CD4-positive, alpha-beta T cell (primary cell): ENCODE data around the gene RAB7B. TPM values are rescaled to one million over a fixed set of nuclear protein-coding genes. Genes with fewer than 3 reads are reported as not detected.

Experiments
- ATAC-seq: fragments of 200-7000 bp; cut with Tn5 transposase; one replicate; pipeline ENCODE4 v1.10.0; 2022; ENCODE audit warnings: mild to moderate bottlenecking; ENCODE audit not compliant: poor library complexity
- CTCF ChIA-PET: fragments of 350-600 bp; sonication (Branson Sonifier 250); formaldehyde crosslinking; loops from one replicate; lab custom pipeline; 2021; ENCODE audit warnings: antibody characterized with exemption, inconsistent platforms; lab: Charles Lee
- POLR2A ChIA-PET: fragments of 350-600 bp; sonication (Branson Sonifier 250); formaldehyde crosslinking; loops from one replicate; lab custom pipeline; 2021; ENCODE audit warnings: antibody characterized with exemption, inconsistent platforms; lab: Charles Lee
- DNase-seq, 14 experiments: peaks; one replicate each; pipeline ENCODE4 v3.0.0-alpha.2; 2013 to 2020; ENCODE audit warnings: mixed read lengths in 2 of 14
- H3K27ac ChIP-seq, 2 donors: one replicate each; pipeline versions ENCODE4 v1.5.1 to v1.7.0; 2013; ENCODE audit warnings: low read length in 2 of 2, low read depth in 1 of 2, mild to moderate bottlenecking in 1 of 2
- H3K27me3 ChIP-seq, 2 experiments: 1 replicate in 1 of 2; 2 replicates in 1 of 2; pipeline versions ENCODE4 v1.6.1 to v1.7.0; 2013; ENCODE audit warnings: low read length in 2 of 2, control low read depth in 1 of 2, mild to moderate bottlenecking in 1 of 2, moderate library complexity in 1 of 2; ENCODE audit not compliant: insufficient read depth in 2 of 2, control insufficient read depth in 1 of 2
- H3K36me3 ChIP-seq: one replicate; pipeline ENCODE4 v1.6.1; 2013; ENCODE audit warnings: low read length, control low read depth; ENCODE audit not compliant: insufficient read depth
- H3K4me1 ChIP-seq: one replicate; pipeline ENCODE4 v1.6.1; 2013; ENCODE audit warnings: low read length, control low read depth; ENCODE audit not compliant: insufficient read depth
- H3K4me3 ChIP-seq: one replicate; pipeline ENCODE4 v1.5.1; 2013; ENCODE audit warnings: mild to moderate bottlenecking, low read length, moderate library complexity
- H3K9me3 ChIP-seq, 2 experiments: 1 replicate in 1 of 2; 2 replicates in 1 of 2; pipeline versions ENCODE4 v1.6.1 to v1.7.0; 2013; ENCODE audit warnings: low read length in 2 of 2, mild to moderate bottlenecking in 2 of 2, control low read depth in 1 of 2, moderate library complexity in 1 of 2; ENCODE audit not compliant: control insufficient read depth in 1 of 2, insufficient read depth in 1 of 2
- H3K27ac Mint-ChIP-seq: one replicate; pipeline ENCODE4 v1.8.0; 2020; ENCODE audit warnings: mixed read lengths
- H3K27me3 Mint-ChIP-seq: one replicate; pipeline ENCODE4 v1.8.0; 2021; ENCODE audit warnings: mixed read lengths
- H3K36me3 Mint-ChIP-seq: one replicate; pipeline ENCODE4 v1.8.0; 2021; ENCODE audit warnings: low read depth, mixed read lengths
- H3K4me1 Mint-ChIP-seq: one replicate; pipeline ENCODE4 v1.8.0; 2021; ENCODE audit warnings: low read depth, mixed read lengths
- H3K4me3 Mint-ChIP-seq: one replicate; pipeline ENCODE4 v1.8.0; 2020; ENCODE audit warnings: mild to moderate bottlenecking, mixed read lengths
- H3K9me3 Mint-ChIP-seq: one replicate; pipeline ENCODE4 v1.8.0; 2020; ENCODE audit warnings: mixed read lengths
- intact Hi-C, 2 experiments: fragments of 100-400 bp; cut with DNase I in 1 of 2; cut with micrococcal nuclease in 1 of 2; formaldehyde crosslinking; loops; one replicate each; pipeline versions ENCODE4 v1.15.1 to v1.9.0; 2023 to 2025; cut with DNase I, micrococcal nuclease
- total RNA-seq, 174 experiments: library from RNA in 2 of 174; stranded (reverse) in 2 of 174; gene quantifications; one replicate each; pipeline ENCODE4 v1.2.3 and lab custom pipeline; 2021 to 2026
- TF ChIP-seq, protein P1 (sequence below): fragments of 200-600 bp; IDR thresholded peaks from one replicate; pipeline ENCODE4 v1.8.0; 2022; ENCODE audit warnings: antibody characterized with exemption, mild to moderate bottlenecking

Gene RAB7B
- total RNA-seq, 2 experiments from 2014 or later = 0.08 TPM; not detected in 1

DNA sequence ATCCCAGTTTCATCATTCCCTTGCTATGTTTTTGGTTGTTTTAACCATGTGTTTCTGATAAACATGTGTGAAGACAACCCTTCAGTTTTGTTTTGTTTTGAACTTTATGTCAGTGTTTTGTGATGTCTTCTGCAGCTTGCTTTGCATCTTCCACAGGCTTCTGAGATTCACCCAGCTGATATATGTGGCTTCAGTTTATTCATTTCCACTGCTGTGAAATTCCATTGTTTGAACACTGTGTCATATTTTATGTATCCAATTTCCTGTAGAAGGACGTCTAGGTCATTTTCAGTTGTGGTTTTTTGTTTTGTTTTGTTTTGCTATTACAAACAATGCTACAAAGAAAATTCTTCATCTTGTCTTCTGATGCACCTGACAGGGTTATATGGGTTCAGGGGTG lies 32.7 kb downstream of the RAB7B start:
- Histone ChIP-seq H3K27ac (no peak overlapping the region), H3K4me1 (no peaks in the 10 kb centered on the region), H3K9me3 (no peaks in the 10 kb centered on the region), H3K4me3 (no peak overlapping the region), H3K27me3 (no peaks in the 10 kb centered on the region), H3K36me3 (no peaks in the 10 kb centered on the region)
- CTCF ChIA-PET = no interaction called here
- ATAC-seq = no peak
- TF ChIP-seq, protein P1, sequence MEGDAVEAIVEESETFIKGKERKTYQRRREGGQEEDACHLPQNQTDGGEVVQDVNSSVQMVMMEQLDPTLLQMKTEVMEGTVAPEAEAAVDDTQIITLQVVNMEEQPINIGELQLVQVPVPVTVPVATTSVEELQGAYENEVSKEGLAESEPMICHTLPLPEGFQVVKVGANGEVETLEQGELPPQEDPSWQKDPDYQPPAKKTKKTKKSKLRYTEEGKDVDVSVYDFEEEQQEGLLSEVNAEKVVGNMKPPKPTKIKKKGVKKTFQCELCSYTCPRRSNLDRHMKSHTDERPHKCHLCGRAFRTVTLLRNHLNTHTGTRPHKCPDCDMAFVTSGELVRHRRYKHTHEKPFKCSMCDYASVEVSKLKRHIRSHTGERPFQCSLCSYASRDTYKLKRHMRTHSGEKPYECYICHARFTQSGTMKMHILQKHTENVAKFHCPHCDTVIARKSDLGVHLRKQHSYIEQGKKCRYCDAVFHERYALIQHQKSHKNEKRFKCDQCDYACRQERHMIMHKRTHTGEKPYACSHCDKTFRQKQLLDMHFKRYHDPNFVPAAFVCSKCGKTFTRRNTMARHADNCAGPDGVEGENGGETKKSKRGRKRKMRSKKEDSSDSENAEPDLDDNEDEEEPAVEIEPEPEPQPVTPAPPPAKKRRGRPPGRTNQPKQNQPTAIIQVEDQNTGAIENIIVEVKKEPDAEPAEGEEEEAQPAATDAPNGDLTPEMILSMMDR = no peak
- POLR2A ChIA-PET = no interaction called here
- no peaks in the 10 kb centered on the region for H3K4me1 Mint-ChIP-seq
- intact Hi-C loops = loop anchor here in 1 of 2 experiments (10.0 kb wide), 1 partner anchor 376 kb away; no protein-coding TSS in a partner anchor
- DNase-seq = no peak
- no peaks in the 10 kb centered on the region for H3K27me3 Mint-ChIP-seq
- H3K4me3 Mint-ChIP-seq = no peak overlapping the region
- H3K36me3 Mint-ChIP-seq = no peaks in the 10 kb centered on the region
- no peaks in the 10 kb centered on the region for H3K9me3 Mint-ChIP-seq
- H3K27ac Mint-ChIP-seq = no peak overlapping the region

DNA sequence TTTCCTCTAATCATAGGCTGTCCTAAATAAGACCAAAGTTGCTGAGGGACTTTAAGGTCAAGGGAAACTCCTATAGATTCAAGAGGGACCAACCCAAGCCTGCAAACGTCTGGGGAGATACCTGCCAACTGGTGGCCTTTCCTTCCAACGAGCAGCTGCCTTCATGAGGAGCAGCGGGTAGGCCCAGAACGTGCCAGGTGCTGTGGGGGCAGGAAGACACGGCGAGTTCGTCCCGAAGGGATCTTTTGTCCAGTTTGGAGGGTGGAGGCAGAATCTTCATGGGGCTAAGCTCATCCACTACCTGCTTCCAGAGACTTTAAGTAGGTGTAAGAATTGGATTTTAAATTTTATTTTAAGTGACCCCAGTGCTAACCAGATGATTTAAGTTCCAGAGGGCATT lies 34.0 kb downstream of the RAB7B start:
- intact Hi-C loops = no loop called here
- no peaks in the 10 kb centered on the region for H3K4me1 Mint-ChIP-seq
- no peaks in the 10 kb centered on the region for H3K27me3 Mint-ChIP-seq
- ChIA-PET POLR2A (no interaction called here), CTCF (interaction anchor here (1.9 kb wide), 1 partner anchor 8 kb away, joined by 5 read pairs; no protein-coding TSS in a partner anchor)
- H3K36me3 Mint-ChIP-seq = no peaks in the 10 kb centered on the region
- H3K4me3 Mint-ChIP-seq = no peak overlapping the region
- H3K9me3 Mint-ChIP-seq = no peaks in the 10 kb centered on the region
- H3K36me3 ChIP-seq = no peaks in the 10 kb centered on the region
- no peaks in the 10 kb centered on the region for H3K27me3 ChIP-seq
- H3K27ac Mint-ChIP-seq = no peak overlapping the region
- TF ChIP-seq, protein P1 = no peak
- DNase-seq (no peak), ATAC-seq (no peak)
- no peaks in the 10 kb centered on the region for H3K9me3 ChIP-seq
- H3K4me1 ChIP-seq = no peaks in the 10 kb centered on the region
- no peak overlapping the region for H3K27ac ChIP-seq
- H3K4me3 ChIP-seq = no peak overlapping the region

DNA sequence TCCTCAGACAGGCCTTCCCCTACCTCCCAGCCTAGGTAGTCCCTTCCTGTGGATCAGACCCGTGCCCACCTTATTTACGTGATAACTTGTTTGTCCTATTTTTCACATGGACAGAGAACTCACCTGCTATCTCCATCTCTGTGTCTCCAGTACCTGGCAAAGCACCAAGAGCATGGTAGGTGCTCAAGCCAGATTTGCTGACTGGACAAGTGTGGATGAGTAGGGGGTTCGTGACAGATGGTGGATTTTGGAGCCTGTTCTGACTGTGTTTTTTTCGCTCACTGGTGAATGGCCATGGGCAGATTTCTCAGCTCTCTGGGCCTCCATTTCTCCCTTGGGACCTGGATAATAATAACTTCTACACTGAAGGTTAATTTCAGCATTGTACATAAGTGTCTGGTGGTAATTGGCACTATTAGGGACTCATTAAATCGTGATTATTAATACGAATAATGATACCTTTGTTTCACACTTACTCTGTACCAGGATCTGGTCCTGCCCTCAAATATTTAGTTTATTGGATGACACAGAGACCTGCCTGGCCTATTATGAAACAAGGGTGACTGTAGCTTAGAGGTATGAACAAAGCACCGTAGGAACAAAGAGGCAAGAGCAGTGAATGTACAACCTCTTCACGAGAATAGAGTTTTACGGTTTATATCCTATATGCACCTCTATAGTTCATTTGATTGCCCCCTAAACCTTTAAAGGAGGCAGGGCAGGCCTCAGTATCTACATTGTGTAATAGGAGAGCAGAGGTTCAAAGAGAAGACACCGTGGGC lies 35.5 kb downstream of the RAB7B start:
- TF ChIP-seq, protein P1 = no peak
- no peaks in the 10 kb centered on the region for H3K27me3 ChIP-seq
- Mint-ChIP-seq H3K27ac (no peak overlapping the region), H3K27me3 (no peaks in the 10 kb centered on the region), H3K9me3 (no peaks in the 10 kb centered on the region), H3K4me1 (no peaks in the 10 kb centered on the region), H3K4me3 (no peak overlapping the region), H3K36me3 (no peaks in the 10 kb centered on the region)
- no peak for DNase-seq
- H3K4me3 ChIP-seq = no peak overlapping the region
- H3K36me3 ChIP-seq = no peaks in the 10 kb centered on the region
- ATAC-seq = no peak
- no peaks in the 10 kb centered on the region for H3K9me3 ChIP-seq
- CTCF ChIA-PET = interaction anchor here (1.9 kb wide), 1 partner anchor 9 kb away, joined by 5 read pairs; no protein-coding TSS in a partner anchor
- H3K4me1 ChIP-seq = no peaks in the 10 kb centered on the region
- H3K27ac ChIP-seq = no peak overlapping the region
- intact Hi-C loops = no loop called here
- POLR2A ChIA-PET = no interaction called here
